HEK293 (cell line): ENCODE data around the gene HM13.

Source experiments
- ZNF174 ChIP-seq: fragments of 450-650 bp; formaldehyde crosslinking; IDR thresholded peaks from 2 replicates; pipeline ENCODE4 v1.5.0; 2017; ENCODE audit warnings: missing biosample characterization, mild to moderate bottlenecking, missing genetic modification characterization
- ZNF311 ChIP-seq: fragments of 450-650 bp; formaldehyde crosslinking; IDR thresholded peaks from 2 replicates; pipeline ENCODE4 v1.5.1; 2017; ENCODE audit warnings: missing biosample characterization, missing genetic modification characterization, borderline replicate concordance
- ZNF791 ChIP-seq: fragments of 450-650 bp; formaldehyde crosslinking; IDR thresholded peaks from 2 replicates; pipeline ENCODE4 v1.5.1; 2016; ENCODE audit warnings: missing biosample characterization, missing genetic modification characterization
- TF ChIP-seq, protein P1 (sequence below): fragments of 450-650 bp; formaldehyde crosslinking; IDR thresholded peaks from 2 replicates; pipeline ENCODE4 v1.5.1; 2016; ENCODE audit warnings: missing biosample characterization, missing genetic modification characterization

DNA sequence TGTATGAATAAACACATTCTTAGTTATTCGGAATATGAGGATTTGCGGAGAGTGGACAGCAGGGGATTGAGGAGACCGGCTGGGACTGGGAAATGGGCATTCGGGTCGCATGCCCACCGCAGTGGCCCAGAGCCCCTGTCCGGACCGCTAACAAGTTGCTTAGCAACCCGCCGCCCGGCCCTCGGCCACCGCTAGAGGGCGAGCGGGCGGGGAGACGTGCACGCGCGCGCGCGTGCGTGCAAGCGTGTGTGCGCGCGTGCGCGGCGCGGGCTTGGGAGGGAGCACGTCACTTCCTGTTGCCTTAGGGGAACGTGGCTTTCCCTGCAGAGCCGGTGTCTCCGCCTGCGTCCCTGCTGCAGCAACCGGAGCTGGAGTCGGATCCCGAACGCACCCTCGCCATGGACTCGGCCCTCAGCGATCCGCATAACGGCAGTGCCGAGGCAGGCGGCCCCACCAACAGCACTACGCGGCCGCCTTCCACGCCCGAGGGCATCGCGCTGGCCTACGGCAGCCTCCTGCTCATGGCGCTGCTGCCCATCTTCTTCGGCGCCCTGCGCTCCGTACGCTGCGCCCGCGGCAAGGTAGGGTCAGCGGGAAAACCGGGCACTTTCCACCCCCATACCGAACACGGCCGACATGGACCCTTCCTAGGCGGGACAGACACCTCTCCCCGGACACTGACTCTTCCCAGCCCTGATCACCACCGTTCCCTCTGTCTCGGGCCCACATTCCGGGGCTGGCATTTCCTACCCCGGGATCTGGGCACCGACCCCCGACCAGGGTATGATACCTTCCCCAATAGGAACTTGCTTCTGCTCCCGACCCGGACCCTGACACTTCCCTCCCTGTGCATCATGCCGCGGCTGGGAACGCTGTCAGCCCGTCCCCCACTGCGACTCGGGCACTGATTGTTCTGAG is at the start of gene HM13:
- no peak for TF ChIP-seq ZNF311
- TF ChIP-seq, protein P1, sequence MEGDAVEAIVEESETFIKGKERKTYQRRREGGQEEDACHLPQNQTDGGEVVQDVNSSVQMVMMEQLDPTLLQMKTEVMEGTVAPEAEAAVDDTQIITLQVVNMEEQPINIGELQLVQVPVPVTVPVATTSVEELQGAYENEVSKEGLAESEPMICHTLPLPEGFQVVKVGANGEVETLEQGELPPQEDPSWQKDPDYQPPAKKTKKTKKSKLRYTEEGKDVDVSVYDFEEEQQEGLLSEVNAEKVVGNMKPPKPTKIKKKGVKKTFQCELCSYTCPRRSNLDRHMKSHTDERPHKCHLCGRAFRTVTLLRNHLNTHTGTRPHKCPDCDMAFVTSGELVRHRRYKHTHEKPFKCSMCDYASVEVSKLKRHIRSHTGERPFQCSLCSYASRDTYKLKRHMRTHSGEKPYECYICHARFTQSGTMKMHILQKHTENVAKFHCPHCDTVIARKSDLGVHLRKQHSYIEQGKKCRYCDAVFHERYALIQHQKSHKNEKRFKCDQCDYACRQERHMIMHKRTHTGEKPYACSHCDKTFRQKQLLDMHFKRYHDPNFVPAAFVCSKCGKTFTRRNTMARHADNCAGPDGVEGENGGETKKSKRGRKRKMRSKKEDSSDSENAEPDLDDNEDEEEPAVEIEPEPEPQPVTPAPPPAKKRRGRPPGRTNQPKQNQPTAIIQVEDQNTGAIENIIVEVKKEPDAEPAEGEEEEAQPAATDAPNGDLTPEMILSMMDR (tag by site-specific recombination), result peak; percentile 88
- TF ChIP-seq ZNF174 (tag by site-specific recombination), result no peak
- no peak for TF ChIP-seq ZNF791 (tag by site-specific recombination)
